ENCODE measurements around the gene CDC20. TPM values are rescaled to one million over a fixed set of nuclear protein-coding genes. Genes with fewer than 3 reads are reported as not detected.
A peak's percentile ranks its signal among the peaks of the same experiment; 100 is the strongest.

Gene CDC20
- total RNA-seq, 2 donors from 2014 or later = 2.3 TPM; not detected in 1

GRCh38 chr1:43387976-43388599, 29.3 kb downstream of the CDC20 start:
- Histone ChIP-seq H3K4me1 (peaks cover 27% of the 10 kb centered on the region), H3K9me3 (no peaks in the 10 kb centered on the region), H3K4me3 (no peak overlapping the region), H3K27me3 (no peaks in the 10 kb centered on the region), H3K36me3 (replicated peaks in 1 of 2; ENCODE audit: insufficient read depth in 1 of 2, low read depth in 2 of 2) (peaks cover 8 to 26% of the 10 kb centered on the region in 2 donors), H3K27ac (no peak overlapping the region)
- intact Hi-C loops (cut with DNase I) = no loop called here
- TF ChIP-seq CTCF (IDR thresholded peaks at IDR 0.05) = no peak
- TF ChIP-seq POLR2A (IDR thresholded peaks at IDR 0.05) = no peak
- no peak for ATAC-seq
- no peak for DNase-seq
- WGBS, 2 donors = 32 to 53% methylated on average over 4 of the region's 4 CpGs

DNA sequence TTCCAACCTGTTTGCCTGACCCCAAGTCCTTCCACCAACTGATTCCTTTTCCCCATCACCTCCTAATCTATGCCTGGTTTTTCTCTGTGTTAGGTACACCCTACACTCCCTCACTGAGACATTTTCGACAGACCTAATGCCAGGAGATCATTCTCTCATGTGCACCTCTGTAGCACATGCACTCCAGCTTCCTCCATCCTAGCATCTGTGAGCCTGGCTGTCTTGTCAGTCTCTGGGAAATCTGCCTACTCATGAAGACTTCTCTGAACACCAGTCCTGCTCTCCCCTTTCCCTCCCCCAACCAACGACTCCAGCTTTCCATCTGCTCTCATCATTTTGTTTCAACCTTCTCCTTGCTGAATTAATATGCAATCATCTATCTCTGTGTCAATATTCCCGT, 29.8 kb downstream of the CDC20 start:
- TF ChIP-seq POLR2A (IDR thresholded peaks at IDR 0.05) (no peak), CTCF (IDR thresholded peaks at IDR 0.05) (no peak)
- H3K4me3 ChIP-seq = peak overlapping the region; percentile 39 to 83
- 11 to 18% methylated on average over 3 of the region's 3 CpGs for WGBS, 2 donors
- H3K4me1 ChIP-seq = peaks cover 27% of the 10 kb centered on the region
- DNase-seq = no peak
- peak overlapping the region; percentile 72 to 96 (median 90) for H3K27ac ChIP-seq
- H3K36me3 ChIP-seq (replicated peaks in 1 of 2; ENCODE audit: insufficient read depth in 1 of 2, low read depth in 2 of 2) = peaks cover 8 to 23% of the 10 kb centered on the region in 2 donors
- ATAC-seq = no peak
- no peaks in the 10 kb centered on the region for H3K9me3 ChIP-seq
- no peaks in the 10 kb centered on the region for H3K27me3 ChIP-seq
- intact Hi-C loops (cut with DNase I) = no loop called here

GRCh38 chr1:43389326-43390313, 30.8 kb downstream of the CDC20 start, which contains the start of the genes MED8 and SZT2:
MED8 (minus strand) TSS chr1:43389800; CDS start chr1:43389764, 36 bp downstream.
SZT2 (plus strand) TSS chr1:43389899; CDS start chr1:43389969, 70 bp downstream.
- ATAC-seq = peak; percentile 99
- no peaks in the 10 kb centered on the region for H3K9me3 ChIP-seq
- 1% methylated on average over 49 to 60 of the region's 65 CpGs for WGBS, 2 donors
- peaks cover 27% of the 10 kb centered on the region for H3K4me1 ChIP-seq
- peak; percentile 66 to 95 (median 92) for TF ChIP-seq POLR2A (IDR thresholded peaks at IDR 0.05)
- TF ChIP-seq CTCF (IDR thresholded peaks at IDR 0.05) = no peak
- no peaks in the 10 kb centered on the region for H3K27me3 ChIP-seq
- intact Hi-C loops (cut with DNase I) = no loop called here
- H3K4me3 ChIP-seq = peak within 1 kb of the TSS; percentile 39 to 83
- H3K36me3 ChIP-seq (replicated peaks in 1 of 2; ENCODE audit: insufficient read depth in 1 of 2, low read depth in 2 of 2) = peaks cover 8 to 16% of the 10 kb centered on the region in 2 donors
- DNase-seq = peak; percentile 95 to 97 (median 97)
- H3K27ac ChIP-seq = peak within 1 kb of the TSS; percentile 72 to 96 (median 90)

GRCh38 chr1:43392702-43393101, 33.9 kb downstream of the CDC20 start:
- no peak overlapping the region for H3K27ac ChIP-seq
- ATAC-seq = no peak

More at GRCh38 chr1:43392702-43393101, 33.9 kb downstream of the CDC20 start:
- TF ChIP-seq CTCF (IDR thresholded peaks at IDR 0.05) = no peak
- TF ChIP-seq POLR2A (IDR thresholded peaks at IDR 0.05) = no peak
- no peak for DNase-seq
- Histone ChIP-seq H3K36me3 (replicated peaks in 1 of 2; ENCODE audit: insufficient read depth in 1 of 2, low read depth in 2 of 2) (peaks cover 0 to 1% of the 10 kb centered on the region in 2 donors), H3K9me3 (no peaks in the 10 kb centered on the region), H3K27me3 (no peaks in the 10 kb centered on the region), H3K4me3 (no peak overlapping the region), H3K4me1 (peaks cover 24% of the 10 kb centered on the region)
- intact Hi-C loops (cut with DNase I) = no loop called here
- 50 to 68% methylated on average over 3 of the region's 3 CpGs for WGBS, 2 donors
